Stimulated activated CD4-positive, alpha-beta T cell treated with anti-CD3 and anti-CD28 coated beads, Interleukin-2, amount 100 ng/mL, for 48 hours (primary cell): ENCODE data around the gene ZNF521.

Experiments used
- DNase-seq, 2 donors: peaks; one replicate each; pipeline ENCODE4 v3.0.0-alpha.2; 2020

The ZNF521 gene

GRCh38 chr18:25335062-25335461 lies 16.9 kb downstream of the ZNF521 start:
- no peak for DNase-seq

- no peak for DNase-seq
These were observed 17.4 kb downstream of the ZNF521 start for GRCh38 chr18:25334588-25334987.

GRCh38 chr18:25332002-25332401 lies 20.0 kb downstream of the ZNF521 start:
- no peak for DNase-seq

GRCh38 chr18:25329783-25330182 lies 22.2 kb downstream of the ZNF521 start:
- no peak for DNase-seq

GRCh38 chr18:25327584-25327983 lies 24.4 kb downstream of the ZNF521 start:
- no peak for DNase-seq

- no peak for DNase-seq
These were observed 25.5 kb downstream of the ZNF521 start for GRCh38 chr18:25326361-25326952.

- no peak for DNase-seq
These were observed 29.2 kb downstream of the ZNF521 start for GRCh38 chr18:25322806-25323205.

- DNase-seq, result no peak
These were observed 35.5 kb downstream of the ZNF521 start for GRCh38 chr18:25316381-25317018.

GRCh38 chr18:25314838-25315190 lies 37.2 kb downstream of the ZNF521 start:
- no peak for DNase-seq

GRCh38 chr18:25314151-25314837 lies 37.7 kb downstream of the ZNF521 start:
- DNase-seq, result no peak

- DNase-seq, result no peak
These were observed 38.7 kb downstream of the ZNF521 start for GRCh38 chr18:25313268-25313667.

GRCh38 chr18:25310045-25310444 lies 41.9 kb downstream of the ZNF521 start:
- DNase-seq, result no peak

GRCh38 chr18:25308381-25308780 lies 43.6 kb downstream of the ZNF521 start:
- DNase-seq, result no peak

- no peak for DNase-seq
These were observed 44.8 kb downstream of the ZNF521 start for GRCh38 chr18:25307192-25307591.

GRCh38 chr18:25306671-25307070 lies 45.3 kb downstream of the ZNF521 start:
- DNase-seq, result no peak

- DNase-seq, result no peak
These were observed 46.4 kb downstream of the ZNF521 start for GRCh38 chr18:25305584-25305983.

GRCh38 chr18:25300492-25300891 lies 51.5 kb downstream of the ZNF521 start:
- DNase-seq, result no peak

- no peak for DNase-seq
These were observed 52.3 kb downstream of the ZNF521 start for GRCh38 chr18:25299426-25300300.

GRCh38 chr18:25298853-25299274 lies 53.1 kb downstream of the ZNF521 start:
- no peak for DNase-seq

GRCh38 chr18:25295624-25296138 lies 56.3 kb downstream of the ZNF521 start:
- no peak for DNase-seq

GRCh38 chr18:25291150-25291549 lies 60.8 kb downstream of the ZNF521 start:
- no peak for DNase-seq

- no peak for DNase-seq
These were observed 62.9 kb downstream of the ZNF521 start for GRCh38 chr18:25289001-25289631.
